Measurements from ENCODE around the gene CCDC7. TPM values are rescaled to one million over a fixed set of nuclear protein-coding genes. Genes with fewer than 3 reads are reported as not detected.

Gene CCDC7
- total RNA-seq, result 2.7 and 3.6 TPM in 2 replicates

GRCh38 chr10:32445740-32446535 is at the start of gene CCDC7:
TSS of gene CCDC7 (plus strand) at chr10:32446140. CDS start at chr10:32451643, 5,503 bp downstream.

Other genes starting within 250 kb of the CCDC7 start
- 9.6 and 23.2 TPM in 2 replicates for gene EPC1, start 99.0 kb upstream of the CCDC7 start, total RNA-seq

Measured in epithelial cell of alveolus of lung (primary cell).